ENCODE measurements around the gene PLA2G4F.

PLA2G4F gene

GRCh38 chr15:42191610-42192346, 35.3 kb upstream of the PLA2G4F start:
- Histone ChIP-seq H3K4me2 (ENCODE audit: low read length) (no peak overlapping the region), H2AFZ (ENCODE audit: insufficient read depth, low read length, poor library complexity) (no peak overlapping the region), H3K4me1 (ENCODE audit: control insufficient read depth in 1 of 2, insufficient read depth in 2 of 2, low read length in 2 of 2) (no peaks in the 10 kb centered on the region), H3K14ac (ENCODE audit: low read length) (no peak overlapping the region), H2BK5ac (ENCODE audit: low read depth, low read length, poor library complexity) (no peak overlapping the region), H3K27me3 (ENCODE audit: insufficient read depth, low read length) (no peaks in the 10 kb centered on the region), H3K4me3 (ENCODE audit: low read depth, low read length) (no peak overlapping the region), H4K91ac (ENCODE audit: low read depth, low read length) (no peak overlapping the region), H3K23ac (ENCODE audit: low read length) (no peak overlapping the region), H3K4ac (ENCODE audit: low read depth, low read length) (no peak overlapping the region), H3K79me1 (ENCODE audit: low read length) (no peaks in the 10 kb centered on the region), H3K79me2 (ENCODE audit: control insufficient read depth, insufficient read depth, low read length, poor library complexity) (no peaks in the 10 kb centered on the region), H2BK120ac (ENCODE audit: insufficient read depth, low read length, poor library complexity) (no peak overlapping the region), H3K36me3 (ENCODE audit: control insufficient read depth in 1 of 2, insufficient read depth in 2 of 2, low read length in 2 of 2) (peaks cover 10 to 18% of the 10 kb centered on the region in 2 experiments), H4K8ac (ENCODE audit: low read depth, low read length) (no peak overlapping the region), H4K12ac (ENCODE audit: low read depth, low read length) (no peak overlapping the region), H2AK5ac (ENCODE audit: low read length) (no peak overlapping the region), H2BK12ac (ENCODE audit: low read length) (no peak overlapping the region), H3K9me3 (ENCODE audit: insufficient read depth, low read depth, low read length) (no peaks in the 10 kb centered on the region), H3K9ac (ENCODE audit: low read length) (no peak overlapping the region), H3K18ac (ENCODE audit: low read length) (no peak overlapping the region), H3K27ac (ENCODE audit: low read depth, low read length) (no peak overlapping the region)
- WGBS (ENCODE audit: extremely low coverage, insufficient coverage, insufficient read length), result no CpG with 5 or more reads among the region's 8 CpGs
- no peak for DNase-seq

DNA sequence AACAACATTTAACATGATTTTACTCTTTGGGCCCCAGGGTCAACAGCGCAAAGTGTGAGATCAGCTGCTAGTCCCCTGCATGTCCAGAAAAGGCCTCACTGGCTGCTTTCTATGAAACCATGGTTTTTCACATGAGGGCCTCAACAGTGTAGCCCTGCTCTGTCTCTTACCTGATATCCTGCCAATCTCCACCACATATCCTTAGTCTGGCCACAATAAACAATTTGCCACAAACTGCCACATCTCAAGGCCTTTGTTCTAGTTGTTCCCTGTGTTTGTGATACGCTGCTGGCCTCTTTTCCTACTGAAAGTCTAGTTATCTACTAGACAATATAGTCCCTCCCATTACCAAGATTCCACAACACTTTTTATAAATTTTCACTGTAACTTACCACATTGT, 33.9 kb upstream of the PLA2G4F start:
- Histone ChIP-seq H2AK5ac (ENCODE audit: low read length) (no peak overlapping the region), H4K91ac (ENCODE audit: low read depth, low read length) (no peak overlapping the region), H3K9ac (ENCODE audit: low read length) (no peak overlapping the region), H2BK12ac (ENCODE audit: low read length) (no peak overlapping the region), H3K18ac (ENCODE audit: low read length) (no peak overlapping the region), H3K4ac (ENCODE audit: low read depth, low read length) (no peak overlapping the region), H3K27ac (ENCODE audit: low read depth, low read length) (no peak overlapping the region), H3K23ac (ENCODE audit: low read length) (no peak overlapping the region), H4K12ac (ENCODE audit: low read depth, low read length) (no peak overlapping the region), H3K4me3 (ENCODE audit: low read depth, low read length) (no peak overlapping the region), H2BK120ac (ENCODE audit: insufficient read depth, low read length, poor library complexity) (no peak overlapping the region), H3K79me2 (ENCODE audit: control insufficient read depth, insufficient read depth, low read length, poor library complexity) (no peaks in the 10 kb centered on the region), H3K4me1 (ENCODE audit: control insufficient read depth in 1 of 2, insufficient read depth in 2 of 2, low read length in 2 of 2) (no peaks in the 10 kb centered on the region), H3K14ac (ENCODE audit: low read length) (no peak overlapping the region), H3K79me1 (ENCODE audit: low read length) (no peaks in the 10 kb centered on the region), H3K9me3 (ENCODE audit: insufficient read depth, low read depth, low read length) (no peaks in the 10 kb centered on the region), H2AFZ (ENCODE audit: insufficient read depth, low read length, poor library complexity) (no peak overlapping the region), H3K36me3 (ENCODE audit: control insufficient read depth in 1 of 2, insufficient read depth in 2 of 2, low read length in 2 of 2) (peaks cover 13 to 26% of the 10 kb centered on the region in 2 experiments), H3K4me2 (ENCODE audit: low read length) (no peak overlapping the region), H4K8ac (ENCODE audit: low read depth, low read length) (no peak overlapping the region), H3K27me3 (ENCODE audit: insufficient read depth, low read length) (no peaks in the 10 kb centered on the region), H2BK5ac (ENCODE audit: low read depth, low read length, poor library complexity) (no peak overlapping the region)
- WGBS (ENCODE audit: extremely low coverage, insufficient coverage, insufficient read length), result no CpG with 5 or more reads among the region's 2 CpGs
- no peak for DNase-seq

GRCh38 chr15:42185801-42186200, 29.4 kb upstream of the PLA2G4F start:
- no peak overlapping the region for H2AK5ac ChIP-seq (ENCODE audit: low read length)
- H2AFZ ChIP-seq (ENCODE audit: insufficient read depth, low read length, poor library complexity), result no peak overlapping the region
- H2BK120ac ChIP-seq (ENCODE audit: insufficient read depth, low read length, poor library complexity), result no peak overlapping the region
- H4K8ac ChIP-seq (ENCODE audit: low read depth, low read length), result no peak overlapping the region
- no CpG with 5 or more reads among the region's 1 CpG for WGBS (ENCODE audit: extremely low coverage, insufficient coverage, insufficient read length)
- no peak overlapping the region for H2BK12ac ChIP-seq (ENCODE audit: low read length)
- no peak overlapping the region for H3K27ac ChIP-seq (ENCODE audit: low read depth, low read length)
- peaks cover 20 to 45% of the 10 kb centered on the region in 2 experiments for H3K36me3 ChIP-seq (ENCODE audit: control insufficient read depth in 1 of 2, insufficient read depth in 2 of 2, low read length in 2 of 2)
- no peaks in the 10 kb centered on the region for H3K9me3 ChIP-seq (ENCODE audit: insufficient read depth, low read depth, low read length)
- no peaks in the 10 kb centered on the region for H3K27me3 ChIP-seq (ENCODE audit: insufficient read depth, low read length)
- H3K9ac ChIP-seq (ENCODE audit: low read length), result no peak overlapping the region
- no peaks in the 10 kb centered on the region for H3K79me2 ChIP-seq (ENCODE audit: control insufficient read depth, insufficient read depth, low read length, poor library complexity)
- H3K4me3 ChIP-seq (ENCODE audit: low read depth, low read length), result no peak overlapping the region
- no peak overlapping the region for H2BK5ac ChIP-seq (ENCODE audit: low read depth, low read length, poor library complexity)
- no peak overlapping the region for H3K18ac ChIP-seq (ENCODE audit: low read length)
- no peak overlapping the region for H4K12ac ChIP-seq (ENCODE audit: low read depth, low read length)
- no peak overlapping the region for H3K4ac ChIP-seq (ENCODE audit: low read depth, low read length)
- peak overlapping the region; percentile 61 for H3K23ac ChIP-seq (ENCODE audit: low read length)
- H4K91ac ChIP-seq (ENCODE audit: low read depth, low read length), result no peak overlapping the region
- H3K14ac ChIP-seq (ENCODE audit: low read length), result no peak overlapping the region
- no peak for DNase-seq
- no peaks in the 10 kb centered on the region for H3K4me1 ChIP-seq (ENCODE audit: control insufficient read depth in 1 of 2, insufficient read depth in 2 of 2, low read length in 2 of 2)
- H3K79me1 ChIP-seq (ENCODE audit: low read length), result no peaks in the 10 kb centered on the region
- no peak overlapping the region for H3K4me2 ChIP-seq (ENCODE audit: low read length)

GRCh38 chr15:42184736-42185135, 28.3 kb upstream of the PLA2G4F start:
- Histone ChIP-seq H3K14ac (ENCODE audit: low read length) (no peak overlapping the region), H3K36me3 (ENCODE audit: control insufficient read depth in 1 of 2, insufficient read depth in 2 of 2, low read length in 2 of 2) (peaks cover 18 to 41% of the 10 kb centered on the region in 2 experiments), H2AFZ (ENCODE audit: insufficient read depth, low read length, poor library complexity) (no peak overlapping the region), H2BK120ac (ENCODE audit: insufficient read depth, low read length, poor library complexity) (no peak overlapping the region), H2AK5ac (ENCODE audit: low read length) (no peak overlapping the region), H3K23ac (ENCODE audit: low read length) (no peak overlapping the region), H3K79me2 (ENCODE audit: control insufficient read depth, insufficient read depth, low read length, poor library complexity) (no peaks in the 10 kb centered on the region), H3K9ac (ENCODE audit: low read length) (no peak overlapping the region), H4K12ac (ENCODE audit: low read depth, low read length) (no peak overlapping the region), H4K91ac (ENCODE audit: low read depth, low read length) (no peak overlapping the region), H3K4me2 (ENCODE audit: low read length) (no peak overlapping the region), H3K9me3 (ENCODE audit: insufficient read depth, low read depth, low read length) (no peaks in the 10 kb centered on the region), H3K27me3 (ENCODE audit: insufficient read depth, low read length) (no peaks in the 10 kb centered on the region), H2BK5ac (ENCODE audit: low read depth, low read length, poor library complexity) (no peak overlapping the region), H3K4me1 (ENCODE audit: control insufficient read depth in 1 of 2, insufficient read depth in 2 of 2, low read length in 2 of 2) (no peaks in the 10 kb centered on the region), H2BK12ac (ENCODE audit: low read length) (no peak overlapping the region), H3K18ac (ENCODE audit: low read length) (no peak overlapping the region), H4K8ac (ENCODE audit: low read depth, low read length) (no peak overlapping the region), H3K79me1 (ENCODE audit: low read length) (no peaks in the 10 kb centered on the region), H3K4ac (ENCODE audit: low read depth, low read length) (no peak overlapping the region), H3K4me3 (ENCODE audit: low read depth, low read length) (no peak overlapping the region), H3K27ac (ENCODE audit: low read depth, low read length) (no peak overlapping the region)
- WGBS (ENCODE audit: extremely low coverage, insufficient coverage, insufficient read length), result no CpG with 5 or more reads among the region's 4 CpGs
- no peak for DNase-seq
